GM12872 (cell line): Measurements from ENCODE around the gene UBE2L6.

ENCODE experiments used
- TF ChIP-seq, protein P1 (sequence below): IDR thresholded peaks from 3 replicates; pipeline ENCODE4 v1.5.1; 2011; ENCODE audit warnings: low read depth, mild to moderate bottlenecking, low read length, moderate library complexity; ENCODE audit not compliant: insufficient read depth

Gene UBE2L6

DNA sequence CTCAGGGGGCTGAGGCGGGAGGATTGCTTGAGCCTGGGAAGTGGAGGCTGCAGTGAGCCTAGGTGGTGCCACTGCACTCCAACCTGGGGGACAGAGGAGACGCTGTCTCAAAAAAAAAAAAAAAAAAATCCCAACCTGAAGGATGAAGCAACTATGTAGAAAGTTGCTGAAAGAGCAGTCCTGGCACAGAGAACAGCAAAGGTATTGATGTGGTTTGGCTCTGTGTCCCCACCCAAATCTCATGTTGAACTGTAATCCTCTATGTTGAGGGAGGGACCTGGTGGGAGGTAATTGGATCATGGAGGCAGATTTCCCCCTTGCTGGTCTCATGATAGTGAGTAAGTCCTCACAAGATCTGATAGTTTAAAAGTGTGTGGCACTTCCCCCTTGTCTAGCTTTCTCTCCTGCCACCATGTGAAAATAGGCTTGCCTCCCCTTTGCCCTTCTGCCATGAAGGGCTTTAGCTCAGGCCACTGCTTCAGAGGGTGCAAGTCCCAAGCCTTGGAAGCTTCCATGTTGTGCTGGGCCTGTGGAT lies 19.3 kb upstream of the UBE2L6 start:
- TF ChIP-seq, protein P1, sequence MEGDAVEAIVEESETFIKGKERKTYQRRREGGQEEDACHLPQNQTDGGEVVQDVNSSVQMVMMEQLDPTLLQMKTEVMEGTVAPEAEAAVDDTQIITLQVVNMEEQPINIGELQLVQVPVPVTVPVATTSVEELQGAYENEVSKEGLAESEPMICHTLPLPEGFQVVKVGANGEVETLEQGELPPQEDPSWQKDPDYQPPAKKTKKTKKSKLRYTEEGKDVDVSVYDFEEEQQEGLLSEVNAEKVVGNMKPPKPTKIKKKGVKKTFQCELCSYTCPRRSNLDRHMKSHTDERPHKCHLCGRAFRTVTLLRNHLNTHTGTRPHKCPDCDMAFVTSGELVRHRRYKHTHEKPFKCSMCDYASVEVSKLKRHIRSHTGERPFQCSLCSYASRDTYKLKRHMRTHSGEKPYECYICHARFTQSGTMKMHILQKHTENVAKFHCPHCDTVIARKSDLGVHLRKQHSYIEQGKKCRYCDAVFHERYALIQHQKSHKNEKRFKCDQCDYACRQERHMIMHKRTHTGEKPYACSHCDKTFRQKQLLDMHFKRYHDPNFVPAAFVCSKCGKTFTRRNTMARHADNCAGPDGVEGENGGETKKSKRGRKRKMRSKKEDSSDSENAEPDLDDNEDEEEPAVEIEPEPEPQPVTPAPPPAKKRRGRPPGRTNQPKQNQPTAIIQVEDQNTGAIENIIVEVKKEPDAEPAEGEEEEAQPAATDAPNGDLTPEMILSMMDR = no peak

DNA sequence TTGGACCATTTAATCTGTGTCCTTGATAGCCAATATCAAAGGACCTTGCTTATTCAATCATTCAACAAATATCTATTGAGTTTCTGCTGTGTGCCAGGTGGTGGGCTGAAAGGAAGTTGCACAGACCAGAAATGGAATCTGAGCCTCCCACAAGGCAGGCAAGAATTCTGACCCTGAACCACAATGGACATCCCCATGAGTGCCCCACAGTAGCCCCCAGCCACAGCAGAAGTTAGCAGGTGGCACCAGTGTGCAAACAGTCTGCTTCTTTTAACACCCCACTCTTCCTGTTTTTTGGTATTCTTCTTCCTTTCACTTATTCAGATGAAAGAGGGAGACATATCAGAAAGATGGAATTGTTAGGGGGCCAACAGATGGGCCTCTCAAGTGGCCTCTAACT lies 17.8 kb upstream of the UBE2L6 start:
- TF ChIP-seq, protein P1 = no peak

DNA sequence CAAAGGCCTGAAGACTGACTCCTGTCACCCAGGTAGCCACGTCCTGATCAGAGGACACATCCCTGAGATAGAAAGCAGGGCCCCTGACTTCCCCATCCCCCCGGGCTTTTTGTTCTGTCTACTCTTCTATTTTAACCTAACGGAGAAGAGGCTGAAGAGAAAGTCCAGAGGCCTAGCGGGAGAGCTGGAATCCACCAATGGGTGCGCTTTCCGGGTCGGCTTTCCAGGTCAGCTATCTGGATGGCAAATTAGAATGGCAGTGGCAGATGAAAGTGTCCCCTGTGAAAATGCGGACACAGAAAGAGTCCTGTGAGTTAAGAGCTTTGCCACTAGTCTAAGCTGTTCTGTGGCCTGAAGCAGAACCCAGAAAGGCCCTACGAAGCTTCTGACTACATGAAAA lies 16.9 kb upstream of the UBE2L6 start:
- TF ChIP-seq, protein P1 = no peak

DNA sequence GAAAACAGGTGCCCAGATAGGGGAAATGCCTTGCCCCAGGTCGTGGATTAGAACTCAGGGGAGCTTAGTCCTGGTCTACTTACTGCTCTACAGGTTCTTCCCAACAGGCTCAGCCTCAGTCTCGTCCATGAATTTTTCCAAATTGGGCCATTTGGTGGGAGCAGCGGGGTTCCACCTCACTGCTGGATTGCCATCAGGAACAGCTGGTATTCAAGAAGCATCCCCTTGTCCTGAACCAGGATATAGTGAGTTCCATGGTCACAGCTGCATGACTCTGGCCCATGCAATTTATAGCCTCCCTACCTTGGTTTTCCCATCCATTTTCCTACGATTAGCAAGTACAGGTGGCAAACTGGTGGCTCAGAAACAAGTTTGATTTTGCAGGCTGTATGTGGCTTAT lies 6.6 kb upstream of the UBE2L6 start:
- TF ChIP-seq, protein P1 = no peak

DNA sequence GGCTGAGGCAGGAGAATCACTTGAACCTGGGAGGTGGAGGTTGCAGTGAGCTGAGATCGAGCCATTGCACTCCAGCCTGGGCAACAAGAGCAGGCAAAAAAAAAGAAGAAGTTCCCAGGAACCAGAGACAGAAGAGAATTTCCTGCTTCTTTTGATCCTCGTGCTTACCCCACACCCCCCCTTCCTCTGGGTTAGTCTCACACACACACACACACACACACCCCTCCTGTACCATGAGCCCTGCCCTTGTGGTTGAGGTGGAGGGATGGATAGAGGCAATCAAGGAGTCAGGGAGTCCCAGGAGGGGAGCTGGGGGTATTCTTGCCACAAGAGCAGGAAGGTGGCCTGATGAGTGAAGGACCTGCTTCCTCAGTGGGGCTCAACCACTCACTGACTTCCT lies 4.1 kb upstream of the UBE2L6 start:
- TF ChIP-seq, protein P1 = no peak

DNA sequence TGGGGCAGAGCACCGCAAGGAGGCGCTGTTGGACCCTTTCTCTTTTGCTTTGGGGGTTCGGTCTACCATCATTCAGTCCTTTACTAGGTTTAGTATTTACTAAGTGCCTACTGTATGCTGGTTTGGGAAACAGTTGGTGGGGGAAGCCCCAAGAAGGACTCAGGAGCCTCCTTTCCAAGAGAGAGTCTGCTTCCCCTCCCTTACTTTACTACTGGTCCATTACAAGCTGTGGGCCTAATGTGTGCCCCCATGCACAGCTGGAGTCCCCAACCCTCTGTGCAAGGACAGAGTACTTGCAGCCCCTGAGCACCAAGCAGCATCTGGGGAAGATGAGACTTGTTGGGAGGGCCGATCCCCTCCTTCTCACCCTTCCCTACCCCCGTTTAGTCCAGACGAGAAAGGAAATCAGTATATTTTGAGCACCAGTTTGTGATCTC lies 876 bp upstream of the UBE2L6 start:
- TF ChIP-seq, protein P1 = peak; percentile 95

DNA sequence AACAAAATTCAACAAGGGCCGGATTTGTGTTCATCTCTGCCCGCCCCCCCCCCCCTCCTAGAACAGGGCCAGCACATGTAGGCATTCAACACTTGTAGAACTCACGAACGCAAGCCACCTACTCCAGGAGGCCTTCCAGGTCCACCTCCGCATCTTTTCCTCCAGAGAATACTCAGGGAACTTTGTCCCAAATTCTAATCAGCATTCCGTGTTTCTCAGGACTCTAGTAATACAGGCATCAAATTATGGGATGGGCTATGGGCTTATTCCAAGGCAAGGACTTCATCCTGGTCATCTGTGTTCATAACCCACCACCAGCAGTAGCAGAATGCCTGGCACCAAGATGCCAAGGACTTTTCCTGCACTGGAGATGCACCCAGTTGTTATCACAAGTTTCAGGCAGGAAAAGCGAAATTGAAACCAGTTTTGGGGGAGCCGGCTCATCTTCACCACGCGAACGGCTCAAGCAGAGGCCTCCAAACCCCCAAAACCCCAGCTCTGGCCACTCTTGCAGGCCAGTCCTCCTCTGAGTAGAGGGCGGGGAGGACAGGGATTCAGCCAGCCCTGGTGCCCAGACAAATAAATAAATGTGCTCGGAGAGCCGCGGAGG lies 462 bp downstream of the UBE2L6 start:
- TF ChIP-seq, protein P1 = no peak
